Measurements from ENCODE around the gene SOST.

DNA sequence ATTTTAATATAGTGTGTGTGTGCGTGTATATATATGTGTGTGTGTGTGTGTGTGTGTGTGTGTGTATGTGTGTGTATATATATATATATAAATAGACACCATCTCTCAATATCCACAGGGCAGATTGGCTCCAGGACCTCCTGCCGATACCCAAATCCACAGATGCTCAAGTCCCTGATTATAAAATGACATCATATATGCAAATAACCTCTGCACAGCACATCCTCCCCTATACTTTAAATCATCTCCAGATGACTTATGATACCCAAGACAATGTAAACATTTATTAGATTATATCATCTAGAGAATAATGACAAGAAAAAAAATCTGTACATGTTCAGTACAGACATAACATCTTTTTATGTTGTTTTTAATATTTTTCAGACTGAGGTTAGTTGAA, 12.4 kb upstream of the SOST start:
- TF ChIP-seq, protein P1, sequence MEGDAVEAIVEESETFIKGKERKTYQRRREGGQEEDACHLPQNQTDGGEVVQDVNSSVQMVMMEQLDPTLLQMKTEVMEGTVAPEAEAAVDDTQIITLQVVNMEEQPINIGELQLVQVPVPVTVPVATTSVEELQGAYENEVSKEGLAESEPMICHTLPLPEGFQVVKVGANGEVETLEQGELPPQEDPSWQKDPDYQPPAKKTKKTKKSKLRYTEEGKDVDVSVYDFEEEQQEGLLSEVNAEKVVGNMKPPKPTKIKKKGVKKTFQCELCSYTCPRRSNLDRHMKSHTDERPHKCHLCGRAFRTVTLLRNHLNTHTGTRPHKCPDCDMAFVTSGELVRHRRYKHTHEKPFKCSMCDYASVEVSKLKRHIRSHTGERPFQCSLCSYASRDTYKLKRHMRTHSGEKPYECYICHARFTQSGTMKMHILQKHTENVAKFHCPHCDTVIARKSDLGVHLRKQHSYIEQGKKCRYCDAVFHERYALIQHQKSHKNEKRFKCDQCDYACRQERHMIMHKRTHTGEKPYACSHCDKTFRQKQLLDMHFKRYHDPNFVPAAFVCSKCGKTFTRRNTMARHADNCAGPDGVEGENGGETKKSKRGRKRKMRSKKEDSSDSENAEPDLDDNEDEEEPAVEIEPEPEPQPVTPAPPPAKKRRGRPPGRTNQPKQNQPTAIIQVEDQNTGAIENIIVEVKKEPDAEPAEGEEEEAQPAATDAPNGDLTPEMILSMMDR (IDR thresholded peaks at IDR 0.05) = no peak
- TF ChIP-seq POLR2A (IDR thresholded peaks at IDR 0.05) = no peak
